Prostate gland (tissue), 2 donors: ENCODE results near the gene CUTA. TPM values are rescaled to one million over a fixed set of nuclear protein-coding genes. Genes with fewer than 3 reads are reported as not detected.

Source experiments
- DNase-seq: peaks from one replicate; pipeline ENCODE4 v3.0.0-alpha.2; 2019; ENCODE audit warnings: low spot score
- H3K27ac ChIP-seq, 2 donors: fragments of 200-600 bp; sonication (generic); 2 replicates each; pipeline ENCODE4 v1.5.1; 2017 to 2019
- H3K27me3 ChIP-seq: fragments of 200-600 bp; sonication (generic); replicated peaks from 2 replicates; pipeline ENCODE4 v1.5.1; 2019; ENCODE audit not compliant: insufficient read depth
- H3K36me3 ChIP-seq, 2 donors: fragments of 200-600 bp; sonication (generic); 1 replicate in 1 of 2; 2 replicates in 1 of 2; pipeline versions ENCODE4 v1.5.1 to v1.8.1; 2017 to 2019
- H3K4me1 ChIP-seq: fragments of 200-600 bp; sonication (generic); replicated peaks from 2 replicates; pipeline ENCODE4 v1.5.1; 2019
- H3K4me3 ChIP-seq, 2 donors: fragments of 200-600 bp; sonication (generic); 2 replicates each; pipeline ENCODE4 v1.5.1; 2017 to 2019
- H3K9me3 ChIP-seq: fragments of 200-600 bp; sonication (generic); 2 replicates; pipeline ENCODE4 v1.5.1; 2017
- POLR2A ChIP-seq: fragments of 450-650 bp; IDR thresholded peaks from one replicate; pipeline ENCODE4 v1.6.1; 2016; ENCODE audit warnings: antibody characterized with exemption, mild to moderate bottlenecking
- POLR2AphosphoS5 ChIP-seq: sonication (generic); formaldehyde crosslinking; IDR thresholded peaks from one replicate; pipeline ENCODE4 v1.6.1; 2017; ENCODE audit warnings: antibody characterized with exemption
- WGBS: methylation state at CpG from one replicate; pipeline ENCODE4 v1.1.5; 2018; 5-methylcytosine and 5-hydroxymethylcytosine counted together
- intact Hi-C: fragments of 100-400 bp; cut with DNase I; formaldehyde crosslinking; loops from one replicate; pipeline ENCODE4 v1.14.2; 2022
- total RNA-seq, 2 donors: library from RNA; depleted of rRNA; stranded (reverse); fragments of >200 nt; gene quantifications; one replicate each; pipeline ENCODE4 v1.1.0, GENCODE V29; 2016
- TF ChIP-seq, protein P1 (sequence below), 4 experiments: fragments of 200-600 bp in 2 of 4; fragments of 450-650 bp in 2 of 4; sonication (generic) in 2 of 4; IDR thresholded peaks; 1 replicate in 3 of 4; 2 replicates in 1 of 4; pipeline ENCODE4 v1.5.1; 2016 to 2019; ENCODE audit warnings: antibody characterized with exemption in 4 of 4, mild to moderate bottlenecking in 2 of 4, moderate library complexity in 2 of 4

Gene CUTA
- total RNA-seq, 2 donors from 2014 or later, result 189 to 260 TPM

DNA sequence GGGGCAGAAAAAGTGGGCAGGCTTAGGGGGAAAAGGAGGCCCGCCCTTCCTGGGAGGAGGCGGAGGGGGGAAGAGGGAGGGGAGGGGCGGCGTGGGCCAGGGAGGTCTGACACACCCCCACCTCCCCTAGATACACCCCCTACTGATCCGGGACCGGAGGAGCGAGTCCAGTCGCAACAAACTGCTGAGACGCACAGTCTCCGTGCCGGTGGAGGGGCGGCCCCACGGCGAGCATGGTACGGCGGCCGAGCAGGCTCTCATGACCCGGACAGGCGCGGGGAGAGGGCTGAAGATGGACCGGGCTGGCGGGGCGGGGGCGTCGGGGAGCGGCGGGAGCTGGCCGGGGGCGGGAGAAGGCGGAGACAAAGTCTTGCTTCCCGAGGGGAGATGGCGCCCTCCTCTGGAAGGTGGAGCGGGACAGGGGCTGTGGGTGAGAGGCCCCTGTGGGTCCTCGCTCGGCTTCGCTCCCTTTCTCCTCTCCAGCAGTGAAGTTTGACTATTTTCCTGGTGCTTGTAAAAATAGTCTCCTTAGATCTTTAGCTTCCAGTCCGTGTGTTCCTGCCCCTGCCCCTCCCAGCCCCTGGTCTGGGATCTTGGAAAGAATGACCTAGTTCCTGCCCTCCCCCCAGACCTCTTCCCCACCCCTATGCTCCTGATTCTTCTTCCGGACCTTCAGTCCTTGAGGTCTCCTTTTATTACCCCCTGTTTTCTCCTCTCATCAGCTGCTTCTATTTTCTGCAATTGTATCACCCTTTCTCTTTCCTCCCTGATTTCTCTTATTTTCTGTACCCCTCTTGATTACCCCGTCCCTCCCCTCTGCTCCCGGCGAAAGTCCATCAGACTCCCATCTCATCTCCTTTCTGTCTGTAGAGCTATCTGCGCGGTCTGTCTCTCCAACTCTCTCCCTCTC, 8.0 kb upstream of the CUTA start:
- TF ChIP-seq, protein P1, sequence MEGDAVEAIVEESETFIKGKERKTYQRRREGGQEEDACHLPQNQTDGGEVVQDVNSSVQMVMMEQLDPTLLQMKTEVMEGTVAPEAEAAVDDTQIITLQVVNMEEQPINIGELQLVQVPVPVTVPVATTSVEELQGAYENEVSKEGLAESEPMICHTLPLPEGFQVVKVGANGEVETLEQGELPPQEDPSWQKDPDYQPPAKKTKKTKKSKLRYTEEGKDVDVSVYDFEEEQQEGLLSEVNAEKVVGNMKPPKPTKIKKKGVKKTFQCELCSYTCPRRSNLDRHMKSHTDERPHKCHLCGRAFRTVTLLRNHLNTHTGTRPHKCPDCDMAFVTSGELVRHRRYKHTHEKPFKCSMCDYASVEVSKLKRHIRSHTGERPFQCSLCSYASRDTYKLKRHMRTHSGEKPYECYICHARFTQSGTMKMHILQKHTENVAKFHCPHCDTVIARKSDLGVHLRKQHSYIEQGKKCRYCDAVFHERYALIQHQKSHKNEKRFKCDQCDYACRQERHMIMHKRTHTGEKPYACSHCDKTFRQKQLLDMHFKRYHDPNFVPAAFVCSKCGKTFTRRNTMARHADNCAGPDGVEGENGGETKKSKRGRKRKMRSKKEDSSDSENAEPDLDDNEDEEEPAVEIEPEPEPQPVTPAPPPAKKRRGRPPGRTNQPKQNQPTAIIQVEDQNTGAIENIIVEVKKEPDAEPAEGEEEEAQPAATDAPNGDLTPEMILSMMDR (IDR thresholded peaks at IDR 0.05), result peak; percentile 49 to 70 (median 62)
- TF ChIP-seq POLR2AphosphoS5 (peak; percentile 81), POLR2A (no peak)
- Histone ChIP-seq H3K4me3 (peak overlapping the region; percentile 48 to 53), H3K9me3 (no peaks in the 10 kb centered on the region), H3K27me3 (no peaks in the 10 kb centered on the region), H3K27ac (peak overlapping the region; percentile 94 to 95), H3K4me1 (peaks cover 4% of the 10 kb centered on the region), H3K36me3 (no peaks in the 10 kb centered on the region)
- 1% methylated on average over 43 of the region's 43 CpGs for WGBS
- intact Hi-C loops, result loop anchor here (2.0 to 5.0 kb wide), 2 partner anchors 29 to 34 kb away; partner anchors contain the start of genes KIFC1 and ZBTB9
- peak; percentile 85 for DNase-seq

DNA sequence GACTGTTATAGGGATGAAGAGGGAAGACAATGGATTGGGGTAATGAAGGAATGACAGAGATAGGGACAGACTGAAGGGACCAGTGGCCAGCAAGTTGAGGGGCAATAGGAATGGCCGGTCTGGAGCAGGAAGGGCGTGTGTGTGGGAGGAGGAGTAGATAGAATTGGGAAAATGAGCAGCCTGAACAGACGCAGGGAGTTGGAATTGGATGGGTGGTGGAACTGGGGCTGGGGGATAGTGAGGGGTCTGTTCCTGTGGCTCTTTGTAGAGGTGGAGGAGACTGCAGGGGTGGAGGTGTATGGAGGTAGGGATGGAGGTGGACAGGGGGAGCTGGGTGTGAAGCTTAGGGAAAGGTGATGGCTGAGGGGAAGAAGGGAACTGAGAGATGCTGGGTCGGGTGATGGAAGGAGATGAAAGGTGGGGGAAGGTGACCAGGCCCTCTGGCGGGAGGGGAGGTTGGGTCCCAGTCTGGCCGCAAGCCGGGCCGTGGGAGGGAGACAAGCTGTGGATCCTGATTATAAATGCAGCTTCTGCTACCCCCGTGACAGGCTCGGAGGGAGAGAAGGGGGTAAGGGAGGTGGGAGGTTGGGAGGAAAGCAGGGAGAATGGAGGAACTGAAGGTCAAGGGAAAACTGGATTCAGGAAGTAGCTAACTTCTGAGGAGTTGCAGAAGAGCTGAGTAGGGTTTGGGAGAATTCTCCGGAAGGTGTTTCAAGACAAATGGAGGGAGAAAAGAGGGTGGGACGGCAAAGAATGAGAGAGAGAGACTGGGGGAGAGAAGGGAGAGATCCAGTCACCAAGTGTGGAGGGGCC, 7.2 kb upstream of the CUTA start:
- Histone ChIP-seq H3K27ac (peak overlapping the region; percentile 94 to 95), H3K36me3 (no peaks in the 10 kb centered on the region), H3K4me3 (peak overlapping the region; percentile 48 to 53), H3K9me3 (no peaks in the 10 kb centered on the region), H3K27me3 (no peaks in the 10 kb centered on the region), H3K4me1 (peaks cover 4% of the 10 kb centered on the region)
- intact Hi-C loops, result loop anchor here (5.0 kb wide), 1 partner anchor 33 kb away; the partner anchor contains the start of gene KIFC1
- DNase-seq, result no peak
- TF ChIP-seq POLR2AphosphoS5 (no peak), POLR2A (peak; percentile 57)
- TF ChIP-seq, protein P1 (IDR thresholded peaks at IDR 0.05), result no peak
- WGBS, result 10% methylated on average over 12 of the region's 12 CpGs

DNA sequence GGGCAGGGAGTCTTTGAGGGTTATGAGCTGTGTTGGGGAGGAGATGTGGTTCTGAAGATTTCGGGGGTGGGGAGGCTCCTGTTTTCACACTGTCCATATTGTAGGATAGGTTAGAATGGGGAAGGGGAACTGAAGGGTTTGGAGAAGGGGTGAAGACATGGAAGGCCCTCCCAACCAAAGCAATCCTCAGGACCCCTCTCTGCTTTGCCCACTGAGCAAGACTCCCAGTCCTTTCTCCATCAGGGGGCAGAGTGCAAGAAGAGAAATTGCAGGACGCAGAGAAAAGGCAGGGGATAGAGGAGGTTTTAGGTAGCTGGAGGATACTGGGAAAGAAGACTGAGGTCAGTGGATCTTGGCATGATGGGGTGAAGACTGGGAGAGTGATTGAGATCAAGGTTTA, 5.9 kb upstream of the CUTA start:
- TF ChIP-seq, protein P1 (IDR thresholded peaks at IDR 0.05), result no peak
- TF ChIP-seq POLR2A (no peak), POLR2AphosphoS5 (no peak)
- Histone ChIP-seq H3K27me3 (no peaks in the 10 kb centered on the region), H3K9me3 (no peaks in the 10 kb centered on the region), H3K4me3 (no peak overlapping the region), H3K36me3 (no peaks in the 10 kb centered on the region), H3K4me1 (peaks cover 4% of the 10 kb centered on the region), H3K27ac (no peak overlapping the region)
- no peak for DNase-seq
- intact Hi-C loops, result no loop called here
- WGBS, result 93% methylated on average over 2 of the region's 2 CpGs

DNA sequence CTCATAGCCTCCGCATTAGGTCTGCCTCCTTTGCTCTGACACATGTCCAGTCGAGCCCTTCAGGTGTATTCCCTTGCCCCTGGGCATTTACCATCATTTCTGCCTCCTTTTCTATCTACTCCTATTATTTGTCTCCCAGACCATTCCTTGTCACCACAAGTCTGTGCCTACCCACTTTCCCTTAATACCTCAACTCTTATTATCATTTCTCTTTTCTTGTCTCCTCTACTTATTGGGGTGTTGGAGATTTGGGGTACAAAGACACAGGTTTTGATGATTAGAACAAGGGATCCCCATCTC, 3.4 kb upstream of the CUTA start:
- intact Hi-C loops, result no loop called here
- Histone ChIP-seq H3K27ac (no peak overlapping the region), H3K4me3 (no peak overlapping the region), H3K9me3 (no peaks in the 10 kb centered on the region), H3K4me1 (peaks cover 10% of the 10 kb centered on the region), H3K27me3 (no peaks in the 10 kb centered on the region), H3K36me3 (no peaks in the 10 kb centered on the region)
- TF ChIP-seq POLR2A (no peak), POLR2AphosphoS5 (no peak)
- TF ChIP-seq, protein P1 (IDR thresholded peaks at IDR 0.05), result no peak
- no peak for DNase-seq
- WGBS, result 69% methylated on average over 2 of the region's 2 CpGs
